ENCODE results near the gene PTPN14.

PTPN14 gene

DNA sequence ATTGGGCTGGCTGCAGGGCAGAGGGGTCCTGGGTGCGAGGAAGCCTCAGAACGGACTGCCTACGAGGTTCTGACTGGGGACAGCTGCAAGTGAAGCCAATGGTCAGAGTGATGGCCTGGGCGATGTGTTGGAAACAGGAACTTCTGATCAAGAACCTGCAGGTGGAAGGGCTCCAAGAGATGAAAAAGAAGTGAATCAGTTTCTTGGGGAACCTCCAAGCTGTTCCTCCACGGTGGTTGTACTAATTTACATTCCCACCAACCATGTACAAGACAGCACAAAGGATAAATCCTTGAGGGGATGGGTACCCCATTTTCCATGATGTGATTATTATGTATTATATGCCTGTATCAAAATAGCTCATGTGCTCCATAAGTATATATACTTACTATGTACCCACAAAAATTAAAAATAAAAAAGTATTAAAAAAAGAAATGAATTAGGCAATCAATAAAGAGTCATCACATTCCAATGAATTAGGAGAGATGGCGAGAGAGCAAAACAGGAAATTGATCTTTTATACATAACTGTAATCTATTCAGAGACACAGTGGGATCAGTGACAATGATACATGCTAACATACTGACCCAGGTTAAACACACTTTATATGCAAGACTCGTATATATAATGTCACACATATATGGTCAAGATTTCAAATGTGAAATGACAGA lies 58.1 kb downstream of the PTPN14 start:
- ATAC-seq (ENCODE audit: insufficient read depth, low read depth): no peak
- Histone ChIP-seq H3K36me3 (ENCODE audit: insufficient read depth, low read length) (no peaks in the 10 kb centered on the region), H2AFZ (ENCODE audit: low read depth, low read length) (no peak overlapping the region), H3K4me3 (ENCODE audit: low read depth in 1 of 2, low read length in 2 of 2) (no peak overlapping the region), H3K9ac (ENCODE audit: low read depth, low read length) (no peak overlapping the region), H3K9me3 (ENCODE audit: insufficient read depth, low read length, severe bottlenecking) (no peaks in the 10 kb centered on the region), H4K20me1 (ENCODE audit: insufficient read depth, low read length) (no peaks in the 10 kb centered on the region), H3K4me2 (ENCODE audit: insufficient read depth, low read length) (no peak overlapping the region), H3K79me2 (ENCODE audit: insufficient read depth, low read length) (no peaks in the 10 kb centered on the region), H3K27me3 (ENCODE audit: insufficient read depth, low read length, poor library complexity) (no peaks in the 10 kb centered on the region), H3K4me1 (ENCODE audit: insufficient read depth, low read length) (no peaks in the 10 kb centered on the region), H3K27ac (ENCODE audit: low read length) (no peak overlapping the region)
- DNase-seq: no peak
- TF ChIP-seq, protein P1, sequence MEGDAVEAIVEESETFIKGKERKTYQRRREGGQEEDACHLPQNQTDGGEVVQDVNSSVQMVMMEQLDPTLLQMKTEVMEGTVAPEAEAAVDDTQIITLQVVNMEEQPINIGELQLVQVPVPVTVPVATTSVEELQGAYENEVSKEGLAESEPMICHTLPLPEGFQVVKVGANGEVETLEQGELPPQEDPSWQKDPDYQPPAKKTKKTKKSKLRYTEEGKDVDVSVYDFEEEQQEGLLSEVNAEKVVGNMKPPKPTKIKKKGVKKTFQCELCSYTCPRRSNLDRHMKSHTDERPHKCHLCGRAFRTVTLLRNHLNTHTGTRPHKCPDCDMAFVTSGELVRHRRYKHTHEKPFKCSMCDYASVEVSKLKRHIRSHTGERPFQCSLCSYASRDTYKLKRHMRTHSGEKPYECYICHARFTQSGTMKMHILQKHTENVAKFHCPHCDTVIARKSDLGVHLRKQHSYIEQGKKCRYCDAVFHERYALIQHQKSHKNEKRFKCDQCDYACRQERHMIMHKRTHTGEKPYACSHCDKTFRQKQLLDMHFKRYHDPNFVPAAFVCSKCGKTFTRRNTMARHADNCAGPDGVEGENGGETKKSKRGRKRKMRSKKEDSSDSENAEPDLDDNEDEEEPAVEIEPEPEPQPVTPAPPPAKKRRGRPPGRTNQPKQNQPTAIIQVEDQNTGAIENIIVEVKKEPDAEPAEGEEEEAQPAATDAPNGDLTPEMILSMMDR (IDR thresholded peaks at IDR 0.05; ENCODE audit: borderline replicate concordance, extremely low read depth, low read length, poor library complexity, severe bottlenecking): no peak
- no peak for TF ChIP-seq EZH2 (IDR thresholded peaks at IDR 0.05; ENCODE audit: borderline replicate concordance, low read depth, low read length, severe bottlenecking)

DNA sequence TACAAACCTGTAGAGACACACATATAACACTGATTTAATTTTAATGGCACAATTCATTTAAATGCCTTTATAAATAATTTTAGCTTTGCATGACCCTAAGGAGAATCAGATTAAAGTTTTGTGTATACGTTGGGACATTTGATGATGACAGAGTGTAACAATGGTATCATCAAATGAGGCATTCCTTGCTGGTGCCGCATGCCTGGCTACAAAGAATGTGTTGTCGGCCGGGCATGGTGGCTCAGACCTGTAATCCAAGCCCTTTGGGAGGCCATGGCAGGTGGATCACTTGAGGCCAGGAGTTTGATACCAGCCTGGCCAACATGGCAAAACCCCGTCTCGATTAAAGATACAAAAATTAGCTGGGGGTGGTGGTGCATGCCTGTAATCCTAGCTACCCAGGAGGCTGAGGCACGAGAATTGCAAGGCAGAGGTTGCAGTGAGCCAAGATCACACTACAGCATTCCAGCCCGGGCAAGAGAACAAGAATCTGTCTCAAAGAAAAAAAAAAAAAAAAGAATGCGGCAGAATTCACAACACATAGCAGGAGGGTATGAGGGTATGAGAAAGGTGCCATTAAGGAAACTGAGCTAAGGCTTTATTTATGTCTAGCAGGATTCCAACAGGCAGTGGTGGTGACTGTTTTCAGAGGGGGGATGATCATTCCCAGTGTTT lies 58.9 kb downstream of the PTPN14 start:
- Histone ChIP-seq H3K4me2 (ENCODE audit: insufficient read depth, low read length) (no peak overlapping the region), H3K9ac (ENCODE audit: low read depth, low read length) (no peak overlapping the region), H3K79me2 (ENCODE audit: insufficient read depth, low read length) (no peaks in the 10 kb centered on the region), H4K20me1 (ENCODE audit: insufficient read depth, low read length) (no peaks in the 10 kb centered on the region), H3K27ac (ENCODE audit: low read length) (no peak overlapping the region), H3K4me1 (ENCODE audit: insufficient read depth, low read length) (no peaks in the 10 kb centered on the region), H3K4me3 (ENCODE audit: low read depth in 1 of 2, low read length in 2 of 2) (no peak overlapping the region), H3K27me3 (ENCODE audit: insufficient read depth, low read length, poor library complexity) (no peaks in the 10 kb centered on the region), H2AFZ (ENCODE audit: low read depth, low read length) (no peak overlapping the region), H3K36me3 (ENCODE audit: insufficient read depth, low read length) (no peaks in the 10 kb centered on the region), H3K9me3 (ENCODE audit: insufficient read depth, low read length, severe bottlenecking) (no peaks in the 10 kb centered on the region)
- ATAC-seq (ENCODE audit: insufficient read depth, low read depth): no peak
- DNase-seq: no peak
- no peak for TF ChIP-seq EZH2 (IDR thresholded peaks at IDR 0.05; ENCODE audit: borderline replicate concordance, low read depth, low read length, severe bottlenecking)
- TF ChIP-seq, protein P1 (IDR thresholded peaks at IDR 0.05; ENCODE audit: borderline replicate concordance, extremely low read depth, low read length, poor library complexity, severe bottlenecking): no peak

DNA sequence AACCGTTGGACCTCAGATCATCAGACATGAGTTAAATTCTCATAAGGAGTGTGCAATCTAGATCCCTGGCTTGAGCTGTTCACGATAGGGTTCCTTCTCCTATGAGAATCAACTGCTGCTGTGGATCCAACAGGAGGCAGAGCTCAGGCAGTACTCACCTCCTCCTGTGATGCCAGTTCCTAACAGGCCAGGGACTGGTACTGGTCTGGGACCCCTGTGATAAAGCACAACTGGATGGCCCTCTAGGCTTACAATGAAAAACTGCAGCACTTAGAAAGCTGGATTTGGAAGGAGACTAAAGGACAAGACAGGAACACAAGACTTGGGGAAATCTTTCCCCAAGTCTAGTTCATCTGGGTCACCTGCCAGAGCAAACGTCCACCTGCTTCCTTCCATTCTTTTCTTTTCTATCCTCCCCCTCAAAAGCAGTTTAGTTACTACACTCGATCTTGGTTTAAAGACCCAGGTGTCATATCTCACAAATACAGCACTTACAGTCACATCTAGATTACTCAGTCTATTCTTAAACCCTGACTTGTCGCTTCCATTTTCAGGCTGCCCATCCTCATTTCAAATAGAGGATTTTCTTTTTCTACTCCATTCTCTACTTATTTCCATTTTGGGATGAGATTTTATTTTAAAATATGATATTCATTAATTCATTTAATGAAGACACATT lies 59.8 kb downstream of the PTPN14 start:
- Histone ChIP-seq H2AFZ (ENCODE audit: low read depth, low read length) (no peak overlapping the region), H3K4me2 (ENCODE audit: insufficient read depth, low read length) (no peak overlapping the region), H3K36me3 (ENCODE audit: insufficient read depth, low read length) (no peaks in the 10 kb centered on the region), H3K9ac (ENCODE audit: low read depth, low read length) (no peak overlapping the region), H3K4me3 (ENCODE audit: low read depth in 1 of 2, low read length in 2 of 2) (no peak overlapping the region), H4K20me1 (ENCODE audit: insufficient read depth, low read length) (no peaks in the 10 kb centered on the region), H3K4me1 (ENCODE audit: insufficient read depth, low read length) (no peaks in the 10 kb centered on the region), H3K27me3 (ENCODE audit: insufficient read depth, low read length, poor library complexity) (no peaks in the 10 kb centered on the region), H3K27ac (ENCODE audit: low read length) (no peak overlapping the region), H3K79me2 (ENCODE audit: insufficient read depth, low read length) (no peaks in the 10 kb centered on the region), H3K9me3 (ENCODE audit: insufficient read depth, low read length, severe bottlenecking) (no peaks in the 10 kb centered on the region)
- no peak for TF ChIP-seq EZH2 (IDR thresholded peaks at IDR 0.05; ENCODE audit: borderline replicate concordance, low read depth, low read length, severe bottlenecking)
- TF ChIP-seq, protein P1 (IDR thresholded peaks at IDR 0.05; ENCODE audit: borderline replicate concordance, extremely low read depth, low read length, poor library complexity, severe bottlenecking): no peak
- DNase-seq: no peak
- no peak for ATAC-seq (ENCODE audit: insufficient read depth, low read depth)
